Activated T-helper 17 cell treated with anti-CD3 and anti-CD28 coated beads, Interleukin-2, amount 50 U/mL, for 72 hours (primary cell): Measurements from ENCODE around the gene TNFRSF18. TPM values are rescaled to one million over a fixed set of nuclear protein-coding genes. Genes with fewer than 3 reads are reported as not detected.

Experiments used
- ATAC-seq: fragments of 150-1000 bp; cut with Tn5 transposase; replicated peaks from 2 replicates; pipeline ENCODE4 v1.10.0; 2021; ENCODE audit warnings: mild to moderate bottlenecking, moderate library complexity
- H3K27ac Mint-ChIP-seq: one replicate; pipeline ENCODE4 v1.8.0; 2022; ENCODE audit warnings: mixed read lengths
- H3K27me3 Mint-ChIP-seq: one replicate; pipeline ENCODE4 v1.8.0; 2022; ENCODE audit warnings: mixed read lengths
- H3K36me3 Mint-ChIP-seq: one replicate; pipeline ENCODE4 v1.8.0; 2022; ENCODE audit warnings: low read depth, mild to moderate bottlenecking, mixed read lengths
- H3K4me1 Mint-ChIP-seq: one replicate; pipeline ENCODE4 v1.8.0; 2022; ENCODE audit warnings: mixed read lengths
- H3K4me3 Mint-ChIP-seq: one replicate; pipeline ENCODE4 v1.8.0; 2022; ENCODE audit warnings: mild to moderate bottlenecking, mixed read lengths
- H3K9me3 Mint-ChIP-seq: one replicate; pipeline ENCODE4 v1.8.0; 2022; ENCODE audit warnings: mixed read lengths
- total RNA-seq, 2 donors: library from RNA; stranded (reverse); gene quantifications; one replicate each; pipeline ENCODE4 v1.2.3, GENCODE V29; 2022

TNFRSF18 gene
- total RNA-seq, 2 donors from 2014 or later, result 105 to 796 TPM

GRCh38 chr1:1226566-1227362 lies 20.4 kb upstream of the TNFRSF18 start:
- Mint-ChIP-seq H3K4me1 (peaks cover 24% of the 10 kb centered on the region), H3K9me3 (no peaks in the 10 kb centered on the region), H3K27ac (no peak overlapping the region), H3K4me3 (no peak overlapping the region), H3K27me3 (no peaks in the 10 kb centered on the region), H3K36me3 (peaks cover 75% of the 10 kb centered on the region)
- no peak for ATAC-seq

- H3K36me3 Mint-ChIP-seq, result peaks cover 80% of the 10 kb centered on the region
- no peaks in the 10 kb centered on the region for H3K27me3 Mint-ChIP-seq
- H3K4me3 Mint-ChIP-seq, result no peak overlapping the region
- ATAC-seq, result no peak
- H3K4me1 Mint-ChIP-seq, result peaks cover 24% of the 10 kb centered on the region
- H3K9me3 Mint-ChIP-seq, result no peaks in the 10 kb centered on the region
- H3K27ac Mint-ChIP-seq, result peak overlapping the region; percentile 55
Observed at GRCh38 chr1:1225913-1226312, 19.5 kb upstream of the TNFRSF18 start.

GRCh38 chr1:1225238-1225845 lies 18.9 kb upstream of the TNFRSF18 start:
- ATAC-seq, result no peak
- Mint-ChIP-seq H3K27me3 (no peaks in the 10 kb centered on the region), H3K4me1 (peaks cover 29% of the 10 kb centered on the region), H3K9me3 (no peaks in the 10 kb centered on the region), H3K27ac (peak overlapping the region; percentile 55), H3K36me3 (peaks cover 80% of the 10 kb centered on the region), H3K4me3 (no peak overlapping the region)

GRCh38 chr1:1223891-1224290 lies 17.5 kb upstream of the TNFRSF18 start:
- no peak overlapping the region for H3K4me3 Mint-ChIP-seq
- peaks cover 26% of the 10 kb centered on the region for H3K4me1 Mint-ChIP-seq
- peaks cover 80% of the 10 kb centered on the region for H3K36me3 Mint-ChIP-seq
- H3K9me3 Mint-ChIP-seq, result no peaks in the 10 kb centered on the region
- no peak for ATAC-seq
- H3K27me3 Mint-ChIP-seq, result no peaks in the 10 kb centered on the region
- no peak overlapping the region for H3K27ac Mint-ChIP-seq

GRCh38 chr1:1223321-1223720 lies 16.9 kb upstream of the TNFRSF18 start:
- Mint-ChIP-seq H3K36me3 (peaks cover 80% of the 10 kb centered on the region), H3K4me3 (peak overlapping the region; percentile 29), H3K27ac (peak overlapping the region; percentile 75), H3K4me1 (peaks cover 26% of the 10 kb centered on the region), H3K27me3 (no peaks in the 10 kb centered on the region), H3K9me3 (no peaks in the 10 kb centered on the region)
- ATAC-seq, result no peak

GRCh38 chr1:1222575-1223225 lies 16.3 kb upstream of the TNFRSF18 start:
- no peak for ATAC-seq
- Mint-ChIP-seq H3K36me3 (peaks cover 86% of the 10 kb centered on the region), H3K27ac (peak overlapping the region; percentile 75), H3K9me3 (no peaks in the 10 kb centered on the region), H3K4me3 (peak overlapping the region; percentile 29), H3K27me3 (no peaks in the 10 kb centered on the region), H3K4me1 (peaks cover 26% of the 10 kb centered on the region)

- Mint-ChIP-seq H3K27ac (no peak overlapping the region), H3K4me3 (no peak overlapping the region), H3K36me3 (peaks cover 92% of the 10 kb centered on the region), H3K9me3 (no peaks in the 10 kb centered on the region), H3K4me1 (peaks cover 26% of the 10 kb centered on the region), H3K27me3 (no peaks in the 10 kb centered on the region)
- no peak for ATAC-seq
Observed at GRCh38 chr1:1221887-1222574, 15.6 kb upstream of the TNFRSF18 start.

- ATAC-seq, result no peak
- peak overlapping the region; percentile 95 for H3K4me3 Mint-ChIP-seq
- H3K27me3 Mint-ChIP-seq, result no peaks in the 10 kb centered on the region
- peak overlapping the region; percentile 98 for H3K27ac Mint-ChIP-seq
- H3K9me3 Mint-ChIP-seq, result no peaks in the 10 kb centered on the region
- H3K4me1 Mint-ChIP-seq, result peaks cover 22% of the 10 kb centered on the region
- H3K36me3 Mint-ChIP-seq, result peaks cover 97% of the 10 kb centered on the region
Observed at GRCh38 chr1:1220197-1220596, 13.8 kb upstream of the TNFRSF18 start.

- peak; percentile 52 for ATAC-seq
- Mint-ChIP-seq H3K27ac (peak overlapping the region; percentile 98), H3K27me3 (no peaks in the 10 kb centered on the region), H3K36me3 (peaks cover 99% of the 10 kb centered on the region), H3K9me3 (no peaks in the 10 kb centered on the region), H3K4me3 (peak overlapping the region; percentile 95), H3K4me1 (peaks cover 22% of the 10 kb centered on the region)
Observed at GRCh38 chr1:1219341-1219740, 12.9 kb upstream of the TNFRSF18 start.

GRCh38 chr1:1218524-1219200 lies 12.3 kb upstream of the TNFRSF18 start:
- peak overlapping the region; percentile 98 for H3K27ac Mint-ChIP-seq
- peaks cover 99% of the 10 kb centered on the region for H3K36me3 Mint-ChIP-seq
- H3K4me1 Mint-ChIP-seq, result peaks cover 22% of the 10 kb centered on the region
- H3K9me3 Mint-ChIP-seq, result no peaks in the 10 kb centered on the region
- ATAC-seq, result no peak
- H3K4me3 Mint-ChIP-seq, result peak overlapping the region; percentile 95
- H3K27me3 Mint-ChIP-seq, result no peaks in the 10 kb centered on the region

GRCh38 chr1:1217621-1218523 lies 11.5 kb upstream of the TNFRSF18 start:
- Mint-ChIP-seq H3K27me3 (no peaks in the 10 kb centered on the region), H3K9me3 (no peaks in the 10 kb centered on the region), H3K4me1 (peaks cover 17% of the 10 kb centered on the region), H3K27ac (peak overlapping the region; percentile 98), H3K36me3 (peaks cover 100% of the 10 kb centered on the region), H3K4me3 (peak overlapping the region; percentile 95)
- peak; percentile 37 for ATAC-seq

- H3K9me3 Mint-ChIP-seq, result no peaks in the 10 kb centered on the region
- H3K4me3 Mint-ChIP-seq, result peak overlapping the region; percentile 95
- peak overlapping the region; percentile 98 for H3K27ac Mint-ChIP-seq
- H3K27me3 Mint-ChIP-seq, result no peaks in the 10 kb centered on the region
- H3K36me3 Mint-ChIP-seq, result peaks cover 100% of the 10 kb centered on the region
- peaks cover 14% of the 10 kb centered on the region for H3K4me1 Mint-ChIP-seq
- ATAC-seq, result peak; percentile 60
Observed at GRCh38 chr1:1216770-1217620, 10.6 kb upstream of the TNFRSF18 start.
